ENCODE measurements around the gene MRPL36.

DNA sequence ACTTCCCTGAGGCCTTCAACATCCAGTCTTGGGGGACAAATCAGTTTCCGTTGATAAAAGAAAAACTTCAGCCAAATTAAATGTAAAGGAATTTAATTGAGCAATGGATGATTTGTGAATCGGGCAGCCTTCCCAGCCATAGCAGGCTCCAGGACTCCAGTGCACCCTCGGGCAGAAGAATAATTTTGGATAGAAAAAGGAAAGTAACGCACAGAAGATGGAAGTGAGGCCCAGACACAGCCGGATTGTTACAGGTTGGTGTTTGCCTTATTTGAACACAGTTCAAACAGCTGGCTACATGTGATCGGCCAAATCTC lies 19.1 kb downstream of the MRPL36 start:
- TF ChIP-seq TAF1 (IDR thresholded peaks at IDR 0.05; ENCODE audit: low read depth, low read length) (no peak), POLR2AphosphoS5 (IDR thresholded peaks at IDR 0.05; ENCODE audit: low read depth, low read length) (no peak), POLR2A (IDR thresholded peaks at IDR 0.05; ENCODE audit: low read depth, low read length) (no peak), POU2F2 (IDR thresholded peaks at IDR 0.05; ENCODE audit: low read depth, low read length) (no peak), PAX5 (IDR thresholded peaks at IDR 0.05; ENCODE audit: insufficient read depth, low read length, severe bottlenecking) (no peak)
